Prostate gland (tissue), 2 donors: ENCODE results near the gene IQGAP2.

ENCODE experiments used
- CTCF ChIP-seq, 4 experiments: fragments of 200-600 bp in 2 of 4; fragments of 450-650 bp in 2 of 4; sonication (generic) in 2 of 4; IDR thresholded peaks; 1 replicate in 3 of 4; 2 replicates in 1 of 4; pipeline ENCODE4 v1.5.1; 2016 to 2019; ENCODE audit warnings: antibody characterized with exemption in 4 of 4, mild to moderate bottlenecking in 2 of 4, moderate library complexity in 2 of 4
- POLR2A ChIP-seq: fragments of 450-650 bp; IDR thresholded peaks from one replicate; pipeline ENCODE4 v1.6.1; 2016; ENCODE audit warnings: antibody characterized with exemption, mild to moderate bottlenecking
- POLR2AphosphoS5 ChIP-seq: sonication (generic); formaldehyde crosslinking; IDR thresholded peaks from one replicate; pipeline ENCODE4 v1.6.1; 2017; ENCODE audit warnings: antibody characterized with exemption

GRCh38 chr5:76487386-76487785 is 84.3 kb downstream of the IQGAP2 start:
- TF ChIP-seq CTCF (IDR thresholded peaks at IDR 0.05) (no peak), POLR2A (no peak), POLR2AphosphoS5 (no peak)
